Astrocyte (in vitro differentiated cells and primary cell): ENCODE measurements around the gene PPFIBP1. TPM values are rescaled to one million over a fixed set of nuclear protein-coding genes. Genes with fewer than 3 reads are reported as not detected.

Experiments
- DNase-seq: peaks from one replicate; pipeline ENCODE4 v3.0.0-alpha.2; 2010; ENCODE audit warnings: low read depth
- FAIRE-seq: peaks from 2 replicates; lab custom pipeline; 2011; peaks lifted over from hg19 to GRCh38; lab: Jason Lieb, UNC
- H2AFZ ChIP-seq: 2 replicates; pipeline ENCODE4 v1.6.0; 2012; ENCODE audit warnings: low read depth, low read length, inconsistent platforms
- H3K27ac ChIP-seq: 2 replicates; pipeline ENCODE4 v1.5.1; 2011; ENCODE audit warnings: low read depth, low read length, inconsistent platforms
- H3K27me3 ChIP-seq: 2 replicates; pipeline ENCODE4 v1.6.0; 2011; ENCODE audit warnings: low read length, inconsistent platforms; ENCODE audit not compliant: insufficient read depth
- H3K36me3 ChIP-seq: 2 replicates; pipeline ENCODE4 v1.5.1; 2011; ENCODE audit warnings: low read length, inconsistent platforms; ENCODE audit not compliant: insufficient read depth
- H3K4me1 ChIP-seq: 2 replicates; pipeline ENCODE4 v1.5.1; 2011; ENCODE audit warnings: low read length, inconsistent platforms; ENCODE audit not compliant: insufficient read depth
- H3K4me2 ChIP-seq: 2 replicates; pipeline ENCODE4 v1.6.0; 2012; ENCODE audit warnings: low read length, inconsistent platforms
- H3K4me3 ChIP-seq: 2 replicates; pipeline ENCODE4 v1.5.1; 2011; ENCODE audit warnings: low read depth, mild to moderate bottlenecking, low read length, inconsistent platforms; ENCODE audit not compliant: insufficient read depth
- H3K79me2 ChIP-seq: 2 replicates; pipeline ENCODE4 v1.6.0; 2012; ENCODE audit warnings: mild to moderate bottlenecking, low read length, inconsistent platforms; ENCODE audit not compliant: insufficient read depth
- H3K9ac ChIP-seq: 2 replicates; pipeline ENCODE4 v1.6.0; 2012; ENCODE audit warnings: mild to moderate bottlenecking, low read length, inconsistent platforms
- H3K9me3 ChIP-seq: 2 replicates; pipeline ENCODE4 v1.5.1; 2012; ENCODE audit warnings: low read depth, mild to moderate bottlenecking, low read length, inconsistent platforms; ENCODE audit not compliant: insufficient read depth
- H4K20me1 ChIP-seq: 2 replicates; pipeline ENCODE4 v1.6.0; 2012; ENCODE audit warnings: low read length, inconsistent platforms; ENCODE audit not compliant: insufficient read depth
- H3K27ac Mint-ChIP-seq: one replicate; pipeline ENCODE4 v1.8.0; 2021; ENCODE audit warnings: mild to moderate bottlenecking, mixed read lengths; ENCODE audit not compliant: unreplicated experiment
- H3K27me3 Mint-ChIP-seq: one replicate; pipeline ENCODE4 v1.8.0; 2021; ENCODE audit warnings: low read depth, mixed read lengths; ENCODE audit not compliant: unreplicated experiment
- H3K36me3 Mint-ChIP-seq: one replicate; pipeline ENCODE4 v1.8.0; 2021; ENCODE audit warnings: low read depth, mixed read lengths; ENCODE audit not compliant: unreplicated experiment
- H3K4me1 Mint-ChIP-seq: one replicate; pipeline ENCODE4 v1.8.0; 2021; ENCODE audit warnings: low read depth, mixed read lengths; ENCODE audit not compliant: unreplicated experiment
- H3K4me3 Mint-ChIP-seq: one replicate; pipeline ENCODE4 v1.8.0; 2021; ENCODE audit warnings: mild to moderate bottlenecking, moderate library complexity, mixed read lengths; ENCODE audit not compliant: unreplicated experiment
- H3K9me3 Mint-ChIP-seq: one replicate; pipeline ENCODE4 v1.8.0; 2021; ENCODE audit warnings: mild to moderate bottlenecking, mixed read lengths; ENCODE audit not compliant: unreplicated experiment
- CTCF ChIP-seq: IDR thresholded peaks from 2 replicates; pipeline ENCODE4 v1.5.1; 2011; ENCODE audit warnings: low read depth, mild to moderate bottlenecking, inconsistent platforms, low read length, moderate library complexity; ENCODE audit not compliant: insufficient read depth
- EZH2 ChIP-seq: IDR thresholded peaks from 2 replicates; pipeline ENCODE4 v1.6.1; 2012; ENCODE audit warnings: mild to moderate bottlenecking, low read length, inconsistent platforms; ENCODE audit not compliant: insufficient read depth
- total RNA-seq: library from RNA; stranded (reverse); gene quantifications from 2 replicates; pipeline ENCODE4 v1.2.1, GENCODE V29; 2021

Gene PPFIBP1
- total RNA-seq, 1 donor from 2014 or later = 147 TPM

- TF ChIP-seq EZH2 (no peak), CTCF (no peak)
- Histone ChIP-seq H2AFZ (no peak overlapping the region), H3K9ac (no peak overlapping the region), H3K27me3 (no peaks in the 10 kb centered on the region), H3K4me3 (no peak overlapping the region), H3K36me3 (peaks cover 68% of the 10 kb centered on the region), H3K9me3 (no peaks in the 10 kb centered on the region), H3K4me2 (no peak overlapping the region), H3K79me2 (no peaks in the 10 kb centered on the region), H4K20me1 (no peaks in the 10 kb centered on the region), H3K4me1 (no peaks in the 10 kb centered on the region), H3K27ac (no peak overlapping the region)
- H3K27ac Mint-ChIP-seq = no peak overlapping the region
- FAIRE-seq (no peak), DNase-seq (no peak)
- peaks cover 29% of the 10 kb centered on the region for H3K36me3 Mint-ChIP-seq
- H3K9me3 Mint-ChIP-seq = no peaks in the 10 kb centered on the region
- H3K27me3 Mint-ChIP-seq = no peaks in the 10 kb centered on the region
- no peaks in the 10 kb centered on the region for H3K4me1 Mint-ChIP-seq
- H3K4me3 Mint-ChIP-seq = no peak overlapping the region
Measured at GRCh38 chr12:27689558-27690180, 165.7 kb downstream of the PPFIBP1 start.

GRCh38 chr12:27693403-27693802 is 169.4 kb downstream of the PPFIBP1 start:
- no peak for FAIRE-seq
- no peaks in the 10 kb centered on the region for H3K27me3 ChIP-seq

More at GRCh38 chr12:27693403-27693802, 169.4 kb downstream of the PPFIBP1 start:
- DNase-seq = no peak
- H3K27me3 Mint-ChIP-seq = no peaks in the 10 kb centered on the region
- Histone ChIP-seq H3K79me2 (no peaks in the 10 kb centered on the region), H3K9ac (no peak overlapping the region), H3K36me3 (peaks cover 57% of the 10 kb centered on the region), H3K4me3 (no peak overlapping the region), H2AFZ (no peak overlapping the region), H4K20me1 (no peaks in the 10 kb centered on the region), H3K27ac (no peak overlapping the region), H3K4me1 (no peaks in the 10 kb centered on the region), H3K4me2 (no peak overlapping the region), H3K9me3 (no peaks in the 10 kb centered on the region)
- TF ChIP-seq CTCF (no peak), EZH2 (no peak)
- H3K9me3 Mint-ChIP-seq = no peaks in the 10 kb centered on the region
- no peak overlapping the region for H3K27ac Mint-ChIP-seq
- no peak overlapping the region for H3K4me3 Mint-ChIP-seq
- peaks cover 28% of the 10 kb centered on the region for H3K36me3 Mint-ChIP-seq
- H3K4me1 Mint-ChIP-seq = no peaks in the 10 kb centered on the region
